Measurements from ENCODE around the gene C19orf25.
A peak's percentile ranks its signal among the peaks of the same experiment; 100 is the strongest.
"Not testable (repeated sequence)": the region's sequence is repeated elsewhere in the genome, so short reads cannot be mapped to it uniquely, and the experiment has no call there.

The C19orf25 gene

DNA sequence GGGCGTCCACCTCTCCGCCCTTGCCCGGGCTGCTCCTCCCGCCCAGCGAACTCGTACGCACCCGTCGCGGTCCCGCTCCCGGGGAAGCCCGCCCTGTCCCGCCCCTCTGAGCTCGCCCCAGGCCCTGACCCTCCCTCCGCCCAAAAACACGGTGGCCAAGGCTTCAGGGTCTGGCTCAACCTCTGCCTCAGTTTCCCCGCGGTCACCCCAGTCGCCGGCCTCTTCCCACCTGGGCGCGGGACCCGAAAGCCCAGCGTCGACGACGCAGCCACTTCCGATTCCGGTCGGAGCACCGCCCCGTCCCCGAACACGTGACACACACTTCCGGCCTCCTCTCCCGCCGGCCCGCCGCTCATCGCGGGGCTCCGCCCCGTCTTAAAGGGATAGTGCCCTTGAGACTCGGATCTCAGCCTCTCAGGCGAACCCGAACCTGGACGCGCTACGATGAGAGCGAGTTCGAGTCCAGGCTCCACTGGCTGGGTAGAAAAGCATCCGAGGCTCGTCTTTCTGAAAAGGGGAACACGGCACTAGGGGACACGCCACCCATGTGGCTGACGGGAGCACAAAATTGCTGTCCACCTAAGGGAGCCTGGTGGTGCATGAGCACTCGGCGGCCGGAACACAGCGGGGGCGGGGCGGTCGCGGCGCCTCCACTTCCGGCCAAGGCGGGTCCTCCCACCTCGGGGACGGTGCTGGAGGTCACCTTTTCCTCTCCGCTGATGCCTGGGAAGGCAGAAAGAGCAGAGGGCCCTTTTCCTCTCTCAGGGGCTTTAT, at the start of gene C19orf25:
C19orf25 (minus strand) TSS at position 282 of the 774 bp plus-strand sequence. CDS start 312 bp downstream, outside the sequence.
- DNase-seq (ENCODE audit: low spot score), result peak; percentile 94

DNA sequence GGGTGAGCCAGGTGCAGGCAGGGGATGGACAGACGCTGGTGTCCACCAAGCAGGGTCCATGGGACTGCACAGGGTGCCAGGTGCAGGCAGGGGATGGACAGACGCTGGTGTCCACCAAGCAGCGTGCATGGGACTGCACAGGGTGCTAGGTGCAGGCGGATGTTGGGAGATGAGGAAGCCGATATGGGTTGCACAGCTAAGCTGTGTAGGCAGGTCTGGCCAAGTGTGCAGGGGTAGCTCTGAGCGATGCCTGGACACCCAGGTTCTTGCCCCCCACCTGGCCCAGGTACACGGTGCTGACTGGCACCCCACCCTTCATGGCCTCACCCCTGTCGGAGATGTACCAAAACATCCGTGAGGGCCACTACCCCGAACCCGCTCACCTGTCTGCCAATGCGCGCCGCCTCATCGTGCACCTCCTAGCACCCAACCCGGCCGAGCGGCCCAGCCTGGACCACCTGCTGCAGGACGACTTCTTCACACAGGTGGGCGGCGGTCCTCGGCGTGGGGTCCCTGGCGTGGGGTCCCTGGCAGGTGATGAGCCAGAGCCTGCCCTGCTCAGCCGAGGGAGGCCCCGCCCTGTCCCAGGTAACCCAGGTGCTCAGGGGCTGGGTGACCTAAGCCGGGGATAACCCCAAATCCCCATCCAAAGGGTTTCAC, 48.8 kb upstream of the C19orf25 start:
- DNase-seq (ENCODE audit: low spot score), result no peak

DNA sequence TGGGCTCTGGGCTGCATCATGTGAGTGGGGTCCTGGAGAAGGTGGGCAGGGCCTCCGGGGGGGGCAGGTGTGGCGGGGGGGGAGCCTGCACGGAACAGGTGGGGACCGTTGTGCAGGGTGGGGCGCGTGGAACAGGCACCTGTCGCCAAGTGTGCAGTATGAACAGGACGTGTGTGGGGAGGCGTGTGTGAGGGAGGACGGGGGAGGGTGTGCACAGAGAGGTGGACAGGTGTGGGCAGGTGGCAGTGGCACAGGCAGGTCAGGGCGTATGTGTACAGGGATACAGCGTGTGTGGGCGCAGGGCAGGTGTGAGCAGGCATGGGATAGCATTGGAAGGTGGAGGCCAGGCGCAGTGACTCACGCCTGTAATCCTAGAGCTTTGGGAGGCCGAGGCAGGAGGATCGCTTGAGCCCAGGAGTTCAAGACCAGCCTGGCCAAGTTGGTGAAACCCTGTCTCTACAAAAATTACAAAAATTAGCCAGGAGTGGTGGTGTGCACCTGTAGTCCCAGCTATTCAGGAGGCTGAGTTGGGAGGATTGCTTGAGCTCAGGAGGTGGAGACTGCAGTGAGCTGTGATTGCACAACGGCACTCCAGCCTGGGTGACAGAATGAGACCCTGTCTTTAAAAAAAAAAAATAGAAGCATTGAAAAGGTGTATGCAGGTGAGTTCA, 48.1 kb upstream of the C19orf25 start:
- DNase-seq (ENCODE audit: low spot score), result no peak

DNA sequence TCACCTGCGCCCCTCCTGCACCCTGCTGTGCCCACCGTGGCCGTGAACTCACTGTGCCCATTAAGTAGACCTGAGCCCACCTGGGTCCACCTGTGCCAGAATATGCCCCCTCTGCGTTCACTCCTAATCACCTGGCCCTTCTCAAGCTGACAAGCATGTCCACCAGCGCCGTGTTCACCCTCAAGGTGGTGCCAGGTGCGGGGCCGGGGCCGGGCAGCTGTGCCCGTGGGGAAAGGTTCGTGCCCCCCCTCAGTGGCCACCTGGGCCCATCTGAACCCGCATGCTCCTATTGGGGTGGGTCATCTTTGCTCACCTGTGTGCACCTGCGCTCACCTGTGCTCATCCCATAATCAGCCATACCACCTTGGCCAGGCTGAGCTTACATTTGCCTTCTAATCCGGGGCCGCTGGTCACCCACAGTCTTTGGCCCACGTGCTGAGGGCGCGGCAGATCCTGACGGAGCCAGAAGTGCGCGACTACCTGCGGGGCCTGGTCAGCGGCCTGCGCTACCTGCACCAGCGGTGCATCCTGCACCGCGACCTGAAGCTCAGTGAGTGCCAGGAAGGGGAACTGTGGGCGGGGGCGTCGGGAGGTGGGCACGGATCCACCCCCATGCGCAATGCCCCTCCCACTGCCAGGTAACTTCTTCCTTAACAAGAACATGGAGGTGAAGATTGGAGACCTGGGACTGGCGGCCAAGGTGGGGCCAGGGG, 47.2 kb upstream of the C19orf25 start:
- DNase-seq (ENCODE audit: low spot score), result no peak

DNA sequence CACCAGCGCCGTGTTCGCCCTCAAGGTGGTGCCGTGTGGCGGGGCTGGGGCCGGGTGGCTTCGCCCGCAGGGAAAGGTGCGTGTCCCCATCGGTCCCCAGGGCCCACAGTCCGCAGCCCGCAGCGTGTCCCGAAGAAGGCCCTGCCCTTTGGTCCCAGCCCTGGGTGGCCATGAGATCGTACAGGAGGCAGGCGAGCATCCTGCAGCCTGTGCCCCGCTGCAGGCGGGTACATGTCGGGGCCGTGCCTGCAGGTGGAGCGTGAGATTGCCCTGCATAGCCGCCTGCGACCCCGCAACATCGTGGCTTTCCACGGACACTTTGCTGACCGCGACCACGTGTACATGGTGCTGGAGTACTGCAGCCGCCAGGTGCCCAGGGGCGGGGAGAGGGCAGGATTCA, 46.3 kb upstream of the C19orf25 start:
- DNase-seq (ENCODE audit: low spot score), result no peak

DNA sequence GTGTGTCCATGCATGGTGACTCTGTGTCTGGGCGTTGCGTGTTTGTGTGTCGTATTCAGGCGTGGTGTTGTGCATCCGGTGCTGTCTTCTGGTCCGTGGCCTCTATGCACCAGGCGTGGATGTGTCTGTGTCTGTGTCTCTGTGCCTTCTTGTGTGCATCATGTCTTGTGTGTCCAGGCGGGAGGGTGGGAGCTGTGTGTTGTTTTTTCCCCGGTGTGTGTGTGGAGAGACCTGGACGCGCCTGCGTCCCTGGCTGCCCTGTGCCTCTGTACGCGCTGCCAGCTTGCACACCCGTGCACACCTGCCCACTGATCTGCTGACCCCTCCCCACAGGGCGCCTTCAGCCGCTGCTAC, 45.9 kb upstream of the C19orf25 start:
- DNase-seq (ENCODE audit: low spot score), result no peak

DNA sequence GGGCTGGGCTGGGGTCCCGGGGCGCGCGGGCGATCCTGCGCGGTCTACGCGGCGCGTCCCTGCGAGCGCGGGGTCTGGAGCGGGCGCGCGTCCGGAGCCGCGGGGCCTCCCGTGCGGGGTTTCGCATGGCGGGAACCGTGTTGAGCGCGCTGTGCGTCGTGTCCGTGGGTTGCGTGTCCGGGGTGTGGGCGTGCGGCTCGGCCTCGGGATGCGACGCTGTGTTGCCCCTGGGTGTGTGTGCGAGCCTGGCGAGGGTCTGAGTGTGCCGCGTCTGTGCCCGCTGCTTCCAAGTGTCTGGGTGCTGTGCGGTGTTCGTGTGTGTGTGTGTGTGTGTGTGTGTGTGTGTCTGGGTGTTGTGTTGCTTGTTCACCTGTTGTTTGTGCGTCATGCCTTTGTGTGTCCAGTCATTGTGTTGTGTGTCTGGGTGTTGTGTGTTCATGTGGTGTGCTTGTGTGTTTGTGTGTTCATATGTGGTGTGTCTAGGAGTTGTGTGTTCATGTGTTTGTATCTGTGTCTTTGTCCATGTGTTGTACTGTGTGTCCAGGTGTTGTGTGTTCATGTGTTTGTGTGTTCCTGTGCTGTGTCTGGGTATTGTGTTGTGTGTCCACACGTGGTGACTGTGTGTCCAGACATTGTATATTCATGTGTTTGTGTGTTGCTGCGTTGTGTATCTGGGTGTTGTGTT, 45.4 kb upstream of the C19orf25 start:
- DNase-seq (ENCODE audit: low spot score), result no peak

DNA sequence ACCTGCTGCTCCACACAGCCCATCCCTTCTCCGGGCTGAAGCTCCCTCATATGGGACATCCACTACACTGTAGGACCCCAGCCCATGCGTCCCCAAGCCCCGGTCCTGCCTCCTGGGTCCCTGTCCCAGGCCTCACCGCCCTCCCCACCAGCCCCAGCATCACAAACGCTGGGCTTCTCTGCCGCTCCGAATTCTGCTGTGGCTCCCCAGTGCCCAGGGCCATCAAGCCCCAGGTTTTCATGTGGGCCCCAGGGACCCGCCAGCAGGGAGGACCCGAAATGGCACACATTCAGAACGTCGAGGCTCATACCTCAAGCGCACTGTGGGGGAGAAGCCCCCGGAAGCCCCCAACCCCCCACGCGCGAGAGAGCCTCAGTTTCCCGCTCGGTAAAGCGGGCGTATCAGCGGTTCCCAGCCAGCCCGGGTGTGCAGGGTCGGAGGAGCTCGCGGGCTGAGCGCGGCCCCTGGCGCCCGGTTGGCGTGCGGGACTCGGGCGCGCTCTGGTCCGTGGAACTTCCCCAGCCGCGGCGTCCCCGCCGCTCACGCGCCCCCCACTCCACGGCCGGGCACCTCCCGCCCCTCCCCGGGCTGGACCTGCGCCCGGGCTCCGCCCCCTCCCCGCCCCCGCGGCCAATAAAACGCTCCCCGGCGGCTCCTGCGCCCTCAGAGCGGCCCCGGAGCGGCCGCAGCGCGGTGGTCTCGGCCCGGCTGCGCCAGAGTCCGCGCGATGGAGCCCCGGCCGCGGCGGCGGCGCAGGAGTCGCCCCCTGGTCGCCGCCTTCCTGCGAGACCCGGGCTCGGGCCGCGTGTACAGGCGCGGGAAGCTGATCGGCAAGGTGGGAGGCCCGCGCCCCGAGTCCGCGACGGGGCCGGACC, 44.6 kb upstream of the C19orf25 start, which contains the start of gene PLK5:
PLK5 (plus strand) TSS at position 666 of the 875 bp plus-strand sequence. CDS start 2,920 bp downstream, outside the sequence.
- no peak for DNase-seq (ENCODE audit: low spot score)

DNA sequence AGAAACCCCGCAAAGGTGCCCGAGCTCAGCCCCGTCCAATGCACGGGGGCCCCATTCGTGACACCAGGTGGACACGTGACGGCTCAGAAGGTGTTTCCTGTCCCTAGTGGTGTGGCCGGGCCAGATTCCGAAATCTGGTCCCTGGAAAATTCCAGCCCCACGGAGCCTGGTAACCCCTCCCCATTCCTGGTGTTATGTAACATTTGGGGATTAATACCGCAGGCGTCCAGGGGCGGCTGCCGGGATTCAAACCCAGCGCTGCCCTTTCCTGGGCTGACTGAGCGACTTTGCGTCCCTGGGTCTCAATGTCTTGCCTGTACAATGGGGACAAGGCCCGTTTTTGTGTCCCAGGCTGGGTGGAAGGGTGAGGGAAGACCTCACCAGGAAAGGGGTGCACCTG, 43.8 kb upstream of the C19orf25 start:
- DNase-seq (ENCODE audit: low spot score), result no peak

DNA sequence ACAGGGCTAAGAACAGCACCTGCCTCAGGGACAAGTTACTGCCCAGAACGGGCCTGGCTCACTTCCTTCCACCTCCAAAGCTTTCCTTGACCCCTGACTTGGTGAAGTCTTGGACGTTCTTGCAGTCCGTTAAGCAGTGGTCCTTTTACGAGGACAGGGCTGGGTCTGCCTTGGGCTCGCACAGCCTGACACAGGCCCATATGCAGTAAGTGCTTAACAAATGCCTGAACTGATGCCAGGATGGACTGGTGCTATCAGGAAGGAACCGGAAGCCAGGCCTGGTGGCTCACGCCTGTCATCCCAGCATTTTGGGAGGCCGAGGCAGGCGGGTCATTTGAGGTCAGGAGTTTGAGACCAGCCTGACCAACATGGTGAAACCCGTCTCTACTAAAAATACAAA, 43.0 kb upstream of the C19orf25 start:
- DNase-seq (ENCODE audit: low spot score), result no peak

DNA sequence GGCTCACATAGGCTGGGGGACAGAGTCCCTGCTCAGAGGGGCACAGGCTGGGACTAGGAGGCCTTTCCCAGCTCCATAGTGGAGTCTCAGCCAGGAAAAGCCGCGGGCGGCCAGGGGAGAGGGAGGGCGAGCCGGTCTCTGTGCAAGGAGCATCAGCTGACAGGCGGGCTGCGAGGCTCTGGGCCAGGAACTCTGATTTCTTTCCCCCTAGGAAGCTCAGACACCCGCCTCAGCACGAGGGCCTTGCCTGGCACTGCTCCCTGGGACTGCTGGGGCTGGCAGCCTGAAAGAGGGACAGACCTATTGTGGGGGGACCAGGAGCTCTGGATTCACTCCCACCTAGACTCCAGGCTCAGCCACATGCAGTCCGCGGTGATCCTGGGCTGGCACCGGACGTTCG, 42.6 kb upstream of the C19orf25 start:
- DNase-seq (ENCODE audit: low spot score), result no peak

DNA sequence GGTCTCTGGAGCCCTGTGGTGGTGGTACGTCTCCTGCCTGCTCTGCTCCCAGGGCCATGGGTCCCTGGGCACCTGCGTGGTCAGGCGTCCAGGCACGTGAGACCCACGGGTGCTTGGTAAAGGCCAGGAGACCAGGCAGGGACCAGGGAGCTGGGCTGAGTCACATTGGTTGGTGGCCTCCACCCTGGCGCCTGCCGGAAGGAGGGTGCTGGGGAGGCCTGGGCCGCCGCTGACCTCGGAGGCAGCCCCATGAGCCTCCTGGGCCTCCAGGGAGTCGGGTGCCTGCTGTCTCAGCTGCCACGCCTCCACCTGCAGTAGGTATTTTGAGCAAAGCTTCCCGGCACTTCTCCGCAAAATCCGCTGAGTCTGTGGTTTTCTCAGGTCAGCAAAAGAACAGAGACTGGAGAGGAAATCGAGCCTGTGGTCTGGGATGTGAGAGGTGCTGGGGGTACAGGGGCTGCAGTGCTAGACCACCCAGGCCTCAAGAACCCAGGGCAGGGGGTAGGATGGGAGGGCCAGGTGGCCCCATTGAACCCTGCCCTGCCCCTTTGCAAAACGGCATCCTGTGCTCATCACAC, 41.3 kb upstream of the C19orf25 start:
- DNase-seq (ENCODE audit: low spot score), result no peak

DNA sequence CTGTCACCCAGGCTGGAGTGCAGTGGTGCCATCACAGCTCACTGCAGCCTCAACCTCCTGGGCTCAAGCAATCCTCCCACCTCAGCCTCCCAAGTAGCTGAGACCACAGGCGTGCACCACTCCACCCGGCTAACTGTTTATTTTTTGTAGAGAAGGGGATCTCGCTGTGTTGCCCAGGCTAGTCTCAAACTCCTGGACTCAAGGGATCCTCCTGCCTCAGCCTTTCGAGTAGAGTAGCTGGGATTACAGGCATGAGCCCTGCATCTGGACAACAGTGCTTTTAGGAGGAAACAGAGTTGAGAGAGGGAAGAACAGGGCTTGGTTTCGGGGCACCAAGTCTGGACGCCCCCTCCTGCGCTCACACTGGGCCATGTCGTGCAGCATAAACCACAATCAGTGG, 40.8 kb upstream of the C19orf25 start:
- DNase-seq (ENCODE audit: low spot score), result not testable (repeated sequence)

DNA sequence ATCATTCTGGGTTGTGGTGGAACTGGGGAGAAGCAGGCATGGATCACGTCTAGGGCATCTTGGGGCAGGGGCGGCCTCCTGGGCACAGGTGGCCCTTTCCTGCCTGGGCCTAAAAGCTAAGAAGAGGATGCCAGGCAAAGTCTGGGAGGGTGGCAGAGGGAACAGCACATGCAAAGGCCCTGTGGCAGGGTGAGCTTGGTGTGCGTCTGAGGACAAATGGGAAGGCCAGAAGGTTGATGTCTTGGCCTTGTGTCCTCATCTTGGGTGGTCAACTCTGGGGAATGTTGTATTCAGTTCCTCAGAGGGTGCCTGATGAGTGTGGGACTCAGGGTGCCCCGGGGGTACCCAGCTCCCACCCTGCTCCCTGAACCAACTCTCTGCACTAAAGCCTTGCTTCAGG, 39.5 kb upstream of the C19orf25 start:
- no peak for DNase-seq (ENCODE audit: low spot score)

DNA sequence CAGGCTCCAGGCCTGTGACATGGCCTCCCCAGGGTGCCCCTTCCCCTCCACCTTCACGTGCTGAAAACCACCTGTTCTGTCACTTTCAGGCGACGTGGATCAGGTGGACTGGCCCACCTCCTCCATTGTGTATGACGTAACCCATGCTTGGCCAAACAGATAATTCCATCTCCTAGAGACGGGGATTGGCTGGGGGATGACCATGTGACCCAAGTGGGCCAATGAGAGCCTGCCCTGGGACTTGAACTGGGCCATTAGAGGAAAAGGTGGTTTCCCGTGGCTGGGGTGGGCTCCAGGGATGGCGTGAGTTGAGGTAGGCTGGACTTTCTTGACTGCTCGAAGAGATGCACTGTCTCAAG, 37.4 kb upstream of the C19orf25 start:
- DNase-seq (ENCODE audit: low spot score), result no peak

DNA sequence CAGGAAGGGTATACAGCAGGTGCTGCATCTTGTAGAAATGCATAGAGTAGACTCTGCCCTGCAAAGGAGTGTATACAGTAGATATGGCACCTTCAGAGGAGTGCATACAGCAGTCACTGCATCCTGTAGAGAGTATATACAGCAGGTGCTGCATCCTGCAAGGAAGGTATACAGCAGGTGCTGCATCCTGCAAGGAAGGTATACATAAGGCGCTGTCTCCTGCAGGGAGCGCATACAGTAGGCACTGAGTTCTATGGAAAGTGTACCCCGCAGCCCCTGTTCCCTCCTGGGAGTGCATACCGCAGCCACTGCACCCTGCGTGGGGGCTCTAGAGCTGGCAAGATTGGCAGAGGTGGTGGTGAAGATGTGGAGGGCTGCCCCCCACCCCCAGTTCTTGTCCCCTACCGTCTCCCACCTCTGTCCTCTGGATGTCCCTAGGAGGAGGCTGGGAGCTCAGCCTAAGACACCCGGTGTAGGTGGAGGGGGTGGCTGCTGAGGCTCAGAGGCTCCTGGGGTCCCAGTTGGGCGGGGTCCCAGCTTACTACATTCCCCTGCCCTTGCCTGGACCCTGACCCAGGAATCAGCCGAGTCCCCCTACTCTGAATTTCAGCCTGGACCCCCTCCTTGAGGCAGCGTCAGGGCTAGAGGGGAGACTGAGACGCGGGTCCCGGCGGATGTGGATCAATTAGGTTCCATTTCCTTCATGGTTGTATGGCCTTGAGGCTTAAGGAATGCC, 36.1 kb upstream of the C19orf25 start:
- DNase-seq (ENCODE audit: low spot score), result no peak

DNA sequence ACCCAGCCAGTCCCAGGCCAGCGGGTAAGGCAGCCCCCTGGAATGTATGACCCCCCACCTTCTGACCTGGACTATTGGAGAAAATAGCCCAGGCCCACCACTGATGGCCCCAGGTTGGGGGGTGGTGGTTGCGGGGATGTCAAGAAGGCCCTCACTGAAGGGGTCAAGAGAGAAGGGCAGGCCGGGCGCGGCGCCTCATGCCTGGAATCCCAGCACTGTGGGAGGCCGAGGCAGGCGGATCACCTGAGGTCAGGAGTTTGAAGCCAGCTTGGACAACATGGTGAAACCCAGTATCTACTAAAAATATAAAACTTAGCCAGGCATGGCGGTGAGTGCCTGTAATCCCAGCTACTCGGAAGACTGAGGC, 35.3 kb upstream of the C19orf25 start:
- DNase-seq (ENCODE audit: low spot score), result no peak

DNA sequence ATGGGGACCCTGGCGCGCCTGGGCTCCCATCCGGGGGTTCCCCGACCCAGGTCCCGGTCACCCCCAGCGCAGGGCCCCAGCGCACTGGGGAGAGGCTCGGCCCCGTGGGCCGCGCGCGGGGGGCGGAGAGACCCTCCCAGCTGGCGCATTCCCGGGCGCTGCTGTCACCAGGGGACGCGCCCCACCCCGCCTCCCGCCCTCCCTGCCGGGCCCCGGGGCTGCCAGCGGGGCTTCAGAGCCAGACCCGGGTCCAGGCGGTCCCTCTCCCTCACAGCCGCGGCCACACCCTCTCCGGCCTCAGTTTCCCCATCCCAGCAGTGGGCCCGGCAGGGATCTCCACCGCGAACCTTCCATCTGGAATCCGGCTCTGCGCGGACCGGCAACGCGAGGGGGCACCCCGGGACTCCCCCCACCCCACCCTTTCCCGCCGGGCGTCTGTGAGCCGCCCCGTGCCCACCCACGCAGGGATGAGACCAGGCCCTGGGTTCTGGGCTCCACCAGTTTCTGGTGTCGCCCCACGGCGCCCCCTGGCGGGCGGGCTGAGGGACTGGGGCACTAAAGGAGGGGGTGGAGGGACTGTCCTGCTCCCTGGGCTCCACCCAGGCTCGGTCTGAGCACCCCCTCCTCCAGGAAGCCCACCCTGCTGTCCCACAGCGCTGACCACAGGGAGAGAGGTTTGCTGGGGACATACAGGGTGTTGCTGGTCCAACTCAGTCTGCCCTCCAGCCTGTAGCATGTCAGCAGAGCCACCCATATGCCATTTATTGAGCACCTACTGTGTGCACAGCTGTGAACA, 34.7 kb upstream of the C19orf25 start:
- DNase-seq (ENCODE audit: low spot score), result no peak
